Heart right ventricle (tissue), 16 donors: Measurements from ENCODE around the gene CLDN24. TPM values are rescaled to one million over a fixed set of nuclear protein-coding genes. Genes with fewer than 3 reads are reported as not detected.
A peak's percentile ranks its signal among the peaks of the same experiment; 100 is the strongest.
"Not testable (repeated sequence)": the region's sequence is repeated elsewhere in the genome, so short reads cannot be mapped to it uniquely, and the experiment has no call there.

Experiments used
- ATAC-seq, 8 donors: fragments of 200-7000 bp; cut with Tn5 transposase; one replicate each; pipeline ENCODE4 v1.9.1; 2020; ENCODE audit warnings: mild to moderate bottlenecking in 8 of 8, moderate library complexity in 8 of 8, moderate number of reproducible peaks in 1 of 8
- DNase-seq, 2 donors: peaks; one replicate each; pipeline ENCODE4 v3.0.0-alpha.2; 2020
- H3K27ac ChIP-seq, 10 donors: fragments of 200-600 bp; sonication (generic) in 2 of 10; one replicate each; pipeline versions ENCODE4 v1.5.0 to v1.8.0; 2020 to 2022; ENCODE audit warnings: mild to moderate bottlenecking in 3 of 10
- H3K27me3 ChIP-seq, 7 donors: fragments of 200-600 bp; one replicate each; pipeline ENCODE4 v1.8.0; 2021 to 2022; ENCODE audit warnings: mild to moderate bottlenecking in 2 of 7
- H3K36me3 ChIP-seq, 9 donors: fragments of 200-600 bp; sonication (generic) in 1 of 9; one replicate each; pipeline versions ENCODE4 v1.5.0 to v1.8.0; 2020 to 2022; ENCODE audit warnings: mild to moderate bottlenecking in 2 of 9
- H3K4me1 ChIP-seq, 9 donors: fragments of 200-600 bp; sonication (generic) in 1 of 9; one replicate each; pipeline versions ENCODE4 v1.5.0 to v1.8.0; 2020 to 2022; ENCODE audit warnings: mild to moderate bottlenecking in 4 of 9
- H3K4me3 ChIP-seq, 10 donors: fragments of 200-600 bp; sonication (generic) in 2 of 10; one replicate each; pipeline versions ENCODE4 v1.5.0 to v1.8.0; 2020 to 2022; ENCODE audit warnings: mild to moderate bottlenecking in 7 of 10, moderate library complexity in 2 of 10
- H3K9me3 ChIP-seq, 11 donors: fragments of 200-600 bp in 10 of 11; sonication (generic) in 2 of 11; one replicate each; pipeline versions ENCODE4 v1.5.0 to v1.8.0; 2013 to 2022; ENCODE audit warnings: mild to moderate bottlenecking in 2 of 11, control low read depth in 1 of 11, moderate library complexity in 1 of 11
- WGBS, 2 donors: extraction: QIAGEN DNeasy Blood & Tissue Kit; methylation state at CpG; one replicate each; pipeline ENCODE4 v1.1.7; 2013; ENCODE audit warnings: inconsistent platforms in 1 of 2; 5-methylcytosine and 5-hydroxymethylcytosine counted together
- intact Hi-C, 10 donors: fragments of 100-400 bp; cut with DNase I; formaldehyde crosslinking; loops; one replicate each; pipeline versions ENCODE4 v1.11.1 to v1.14.2; 2022
- polyA plus RNA-seq, 2 donors: library from polyadenylated mRNA; stranded (reverse); fragments of 200-250 nt; gene quantifications; one replicate each; pipeline ENCODE4 v1.2.3, GENCODE V29; 2013
- total RNA-seq, 10 donors: library from RNA; stranded (reverse); fragmentation: NEBNext Ultra II Directional in 3 of 10; extraction: Animal tissue kit (Norgen Biotek cat#: 25700) in 3 of 10; gene quantifications; one replicate each; pipeline versions ENCODE4 v1.2.1 to v1.2.4, GENCODE V29; 2021 to 2023
- TF ChIP-seq, protein P1 (sequence below), 9 donors: fragments of 200-600 bp; sonication (generic) in 2 of 9; IDR thresholded peaks; one replicate each; pipeline versions ENCODE4 v1.5.0 to v1.8.0; 2021 to 2022; ENCODE audit warnings: antibody characterized with exemption in 9 of 9, mild to moderate bottlenecking in 5 of 9, moderate library complexity in 1 of 9
- donor health status: Arrhythmogenic right ventricular cardiomyopathy.
- donor health status: ischemic (EF 13 %, LVEDD 7.1; RV severe dilation, severe dysfunction).
- donor health status: healthy with polysubstance abuse.
- donor health status: DM: no; HTN: yes; CAD: no.
- donor health status: DM: no; HTN: no; CAD: no.
- donor health status: ischemic (EF 25% LVEDD 6.9; RV normal size, moderate dysfunction).
- donor health status: ischemic (EF 25% LVEDD 5.7; RV mildly dilated, moderate dysfunction).
- donor health status: healthy.
- donor health status: DM: yes; HTN: yes; CAD: no.
- donor health status: Ischemic cardiomyopathy.
- donor health status: ischemic (EF 35%, LVEDD 5.7; RV mildly dilated, moderate dysfunction).
- donor health status: nonischemic (EF 11% LVEDD 7.7; RV severe dilation, severe dysfunction).
- donor health status: DM: yes; HTN: yes; CAD: no.
- donor health status: PGD.
- donor health status: ischemic (EF 29% LVEDD 5.4; RV normal size, mild dysfunction).
- donor health status: nonischemic (EF 23%, LVEDD 6.1; RV moderate dilation, normal function).

Gene CLDN24
- total and polyA plus RNA-seq, 12 donors, result not detected

GRCh38 chr4:183326853-183327252 is 4.6 kb upstream of the CLDN24 start:
- Histone ChIP-seq H3K4me3 (no peak overlapping the region), H3K27me3 (no peaks in the 10 kb centered on the region), H3K4me1 (no peaks in the 10 kb centered on the region), H3K9me3 (peaks cover 0 to 4% (median 0%) of the 10 kb centered on the region in 11 donors), H3K27ac (no peak overlapping the region), H3K36me3 (peaks cover 0 to 6% (median 0%) of the 10 kb centered on the region in 9 donors)
- DNase-seq (no peak), ATAC-seq (peak in 1 of 8 donors; percentile 39)
- TF ChIP-seq, protein P1, sequence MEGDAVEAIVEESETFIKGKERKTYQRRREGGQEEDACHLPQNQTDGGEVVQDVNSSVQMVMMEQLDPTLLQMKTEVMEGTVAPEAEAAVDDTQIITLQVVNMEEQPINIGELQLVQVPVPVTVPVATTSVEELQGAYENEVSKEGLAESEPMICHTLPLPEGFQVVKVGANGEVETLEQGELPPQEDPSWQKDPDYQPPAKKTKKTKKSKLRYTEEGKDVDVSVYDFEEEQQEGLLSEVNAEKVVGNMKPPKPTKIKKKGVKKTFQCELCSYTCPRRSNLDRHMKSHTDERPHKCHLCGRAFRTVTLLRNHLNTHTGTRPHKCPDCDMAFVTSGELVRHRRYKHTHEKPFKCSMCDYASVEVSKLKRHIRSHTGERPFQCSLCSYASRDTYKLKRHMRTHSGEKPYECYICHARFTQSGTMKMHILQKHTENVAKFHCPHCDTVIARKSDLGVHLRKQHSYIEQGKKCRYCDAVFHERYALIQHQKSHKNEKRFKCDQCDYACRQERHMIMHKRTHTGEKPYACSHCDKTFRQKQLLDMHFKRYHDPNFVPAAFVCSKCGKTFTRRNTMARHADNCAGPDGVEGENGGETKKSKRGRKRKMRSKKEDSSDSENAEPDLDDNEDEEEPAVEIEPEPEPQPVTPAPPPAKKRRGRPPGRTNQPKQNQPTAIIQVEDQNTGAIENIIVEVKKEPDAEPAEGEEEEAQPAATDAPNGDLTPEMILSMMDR (IDR thresholded peaks at IDR 0.05), result no peak
- 42 to 69% methylated on average over 2 of the region's 2 CpGs for WGBS, 2 donors
- intact Hi-C loops, result no loop called here

DNA sequence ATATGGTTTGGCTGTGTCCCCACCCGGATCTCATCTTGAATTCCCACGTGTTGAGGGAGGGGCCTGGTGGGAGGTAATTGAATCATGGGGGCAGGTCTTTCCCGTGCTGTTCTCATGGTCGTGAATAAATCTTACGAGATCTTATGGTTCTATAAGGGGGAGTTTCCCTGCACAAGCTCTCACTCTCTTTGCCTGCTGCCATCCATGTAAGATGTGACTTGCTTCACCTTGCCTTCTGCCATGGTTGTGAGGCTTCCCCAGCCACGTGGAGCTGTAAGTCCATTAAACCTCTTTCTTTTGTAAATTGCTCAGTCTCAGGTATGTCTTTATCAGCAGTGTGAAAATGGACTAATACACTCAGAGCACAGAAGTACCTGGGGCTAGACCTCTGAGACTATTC is 4.2 kb upstream of the CLDN24 start:
- intact Hi-C loops, ATAC-seq, H3K27ac ChIP-seq, H3K4me3 ChIP-seq, H3K27me3 ChIP-seq, H3K36me3 ChIP-seq, H3K4me1 ChIP-seq, H3K9me3 ChIP-seq, DNase-seq: not testable (repeated sequence)
- WGBS, 2 donors, result 93 to 94% methylated on average over 6 of the region's 6 CpGs

- ATAC-seq (no peak), DNase-seq (no peak)
- Histone ChIP-seq H3K27me3 (no peaks in the 10 kb centered on the region), H3K36me3 (peaks cover 0 to 12% (median 0%) of the 10 kb centered on the region in 9 donors), H3K4me3 (no peak overlapping the region), H3K9me3 (peaks cover 0 to 4% (median 0%) of the 10 kb centered on the region in 11 donors), H3K4me1 (no peaks in the 10 kb centered on the region), H3K27ac (no peak overlapping the region)
- intact Hi-C loops, result no loop called here
- TF ChIP-seq, protein P1 (IDR thresholded peaks at IDR 0.05), result no peak
- 90 to 95% methylated on average over 6 to 7 of the region's 7 CpGs for WGBS, 2 donors
Observed at GRCh38 chr4:183324619-183325018, 2.4 kb upstream of the CLDN24 start.

- 90 to 94% methylated on average over 11 of the region's 11 CpGs for WGBS, 2 donors
- peaks cover 0 to 18% (median 0%) of the 10 kb centered on the region in 9 donors for H3K36me3 ChIP-seq
- H3K9me3 ChIP-seq, H3K4me1 ChIP-seq, intact Hi-C loops, H3K27ac ChIP-seq, H3K4me3 ChIP-seq, H3K27me3 ChIP-seq, DNase-seq, ATAC-seq: not testable (repeated sequence)
Observed at GRCh38 chr4:183324056-183324455, 1.8 kb upstream of the CLDN24 start.

GRCh38 chr4:183323295-183323694 is 1.1 kb upstream of the CLDN24 start:
- Histone ChIP-seq H3K9me3 (no peaks in the 10 kb centered on the region), H3K27ac (no peak overlapping the region), H3K27me3 (no peaks in the 10 kb centered on the region), H3K4me1 (no peaks in the 10 kb centered on the region), H3K4me3 (no peak overlapping the region), H3K36me3 (peaks cover 0 to 25% (median 0%) of the 10 kb centered on the region in 9 donors)
- WGBS, 2 donors, result 92% methylated on average over 6 of the region's 6 CpGs
- TF ChIP-seq, protein P1 (IDR thresholded peaks at IDR 0.05), result no peak
- DNase-seq, result no peak
- ATAC-seq, result no peak
- intact Hi-C loops, result no loop called here
